ENCODE results near the gene TK2.
"Not testable (repeated sequence)": the region's sequence is repeated elsewhere in the genome, so short reads cannot be mapped to it uniquely, and the experiment has no call there.

Gene TK2

GRCh38 chr16:66549284-66550131 lies at the start of gene TK2:
TK2 (minus strand) TSS chr16:66550122; CDS start chr16:66550061, 61 bp downstream.
- DNase-seq, result peak; percentile 46

DNA sequence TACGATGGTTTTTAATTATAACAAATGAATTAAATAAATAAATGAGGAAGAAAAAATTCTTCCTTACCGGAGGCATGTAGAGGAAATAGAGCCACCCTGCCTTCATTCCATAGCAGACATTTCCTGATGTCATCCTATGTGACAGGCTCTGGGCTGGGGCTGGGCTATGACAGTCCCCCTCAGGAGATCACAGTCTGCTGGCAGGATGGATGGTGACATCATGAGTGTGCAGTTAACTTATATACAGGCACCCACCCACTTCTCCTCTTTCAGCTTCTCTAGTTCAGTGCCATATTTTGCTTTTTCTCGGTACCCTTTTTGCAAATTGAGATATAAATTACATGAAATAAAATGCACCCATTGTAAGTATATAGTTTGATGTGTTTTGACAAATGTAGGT lies 48.2 kb upstream of the TK2 start:
- DNase-seq, result no peak

GRCh38 chr16:66596986-66597848 lies 47.3 kb upstream of the TK2 start:
- DNase-seq, result no peak

GRCh38 chr16:66596559-66596958 lies 46.6 kb upstream of the TK2 start:
- DNase-seq, result not testable (repeated sequence)

DNA sequence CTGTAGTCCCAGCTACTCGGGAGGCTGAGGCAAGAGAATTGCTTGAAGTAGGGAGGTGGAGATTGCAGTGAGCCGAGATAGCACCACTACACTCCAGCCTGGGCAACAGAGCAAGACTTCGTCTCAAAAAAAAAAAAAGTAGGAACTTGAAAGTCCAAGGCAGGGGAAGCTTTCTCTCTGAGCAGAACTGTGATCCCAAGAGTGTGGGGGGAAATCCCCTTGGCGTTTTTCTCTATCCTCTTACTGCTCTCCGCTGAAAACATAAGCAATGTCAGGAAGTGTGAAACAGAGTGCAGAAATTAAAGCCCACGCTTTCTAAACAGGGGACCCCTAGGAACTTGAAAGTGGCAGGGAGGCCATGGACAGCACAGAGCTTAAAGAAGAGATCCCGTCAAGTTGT lies 44.8 kb upstream of the TK2 start:
- DNase-seq, result no peak

DNA sequence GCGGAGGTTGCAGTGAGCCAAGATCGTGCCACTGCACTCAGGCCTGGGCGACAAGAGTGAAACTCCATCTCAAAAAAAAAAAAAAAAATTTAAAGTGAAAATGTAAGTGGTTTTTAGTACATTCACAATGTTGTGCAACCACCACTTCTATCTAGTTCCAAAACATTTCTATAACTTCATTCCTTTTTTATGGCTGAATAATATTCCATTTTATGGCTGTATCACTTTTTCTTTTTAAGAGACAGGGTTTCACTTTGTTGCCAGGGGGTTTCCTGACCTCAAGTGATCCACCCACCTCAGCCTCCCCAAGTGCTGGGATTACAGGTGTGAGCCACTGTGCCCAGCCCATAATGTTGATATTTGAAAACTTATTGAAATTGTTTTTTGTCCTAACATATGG lies 42.9 kb upstream of the TK2 start:
- no peak for DNase-seq

DNA sequence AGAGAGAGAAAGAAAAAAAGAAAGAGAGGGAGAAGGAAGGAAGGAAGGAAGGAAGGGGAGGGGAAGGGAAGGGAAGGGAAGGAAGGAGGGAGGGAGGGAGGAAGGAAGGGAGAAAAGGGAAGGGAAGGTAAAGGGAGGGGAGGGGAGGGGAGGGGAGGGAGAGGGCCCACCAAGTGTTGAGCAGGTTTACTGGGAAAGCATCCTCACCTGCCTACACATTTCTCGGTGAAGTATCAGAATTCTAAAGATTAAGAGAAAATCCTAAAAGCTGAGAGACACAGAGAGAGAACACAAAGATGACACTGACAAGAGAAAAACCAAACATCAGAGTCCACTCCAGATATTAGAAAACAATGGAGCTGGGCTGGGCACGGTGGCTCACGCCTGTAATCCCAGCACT lies 42.3 kb upstream of the TK2 start:
- no peak for DNase-seq

DNA sequence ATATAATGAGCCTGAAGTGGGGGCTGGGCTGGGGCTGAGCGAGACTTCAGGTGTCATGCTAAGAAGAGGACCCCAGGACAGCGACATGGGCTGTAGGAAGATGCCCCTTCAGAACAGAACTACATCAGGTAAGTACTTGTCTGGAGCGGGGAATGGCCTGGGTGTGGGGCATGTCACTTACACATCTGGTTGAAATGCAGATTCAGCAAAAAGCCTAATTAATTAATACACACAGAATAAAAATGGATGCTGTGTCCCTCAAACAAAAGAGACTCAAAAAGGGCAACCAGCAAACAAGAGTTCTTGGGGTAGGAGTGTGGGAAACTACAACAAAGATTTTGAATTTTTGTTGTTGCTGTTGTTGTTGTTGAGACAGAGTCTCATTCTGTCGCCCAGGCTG lies 41.1 kb upstream of the TK2 start:
- DNase-seq, result no peak

DNA sequence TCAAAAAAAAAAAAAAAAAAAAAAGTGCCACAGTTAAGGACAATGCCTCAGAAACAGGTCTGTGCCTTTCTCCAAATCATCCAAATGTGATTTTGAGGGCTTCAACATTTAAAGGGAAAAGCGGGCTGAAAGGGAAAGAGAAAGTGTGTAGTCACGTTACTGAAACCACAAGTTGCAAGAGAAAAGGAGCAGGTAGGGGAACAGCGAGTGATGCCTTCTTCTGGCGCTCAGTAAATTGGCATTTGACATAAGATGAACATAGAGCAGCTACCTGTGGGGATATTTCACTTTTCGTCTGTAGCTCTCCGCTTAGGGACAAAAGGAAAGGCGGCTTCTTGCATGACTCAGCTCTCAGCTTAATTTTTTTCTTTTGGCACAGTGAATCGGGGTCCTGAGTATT lies 40.4 kb upstream of the TK2 start:
- DNase-seq, result no peak

GRCh38 chr16:66588981-66589713 lies 39.2 kb upstream of the TK2 start:
- DNase-seq, result peak; percentile 71

DNA sequence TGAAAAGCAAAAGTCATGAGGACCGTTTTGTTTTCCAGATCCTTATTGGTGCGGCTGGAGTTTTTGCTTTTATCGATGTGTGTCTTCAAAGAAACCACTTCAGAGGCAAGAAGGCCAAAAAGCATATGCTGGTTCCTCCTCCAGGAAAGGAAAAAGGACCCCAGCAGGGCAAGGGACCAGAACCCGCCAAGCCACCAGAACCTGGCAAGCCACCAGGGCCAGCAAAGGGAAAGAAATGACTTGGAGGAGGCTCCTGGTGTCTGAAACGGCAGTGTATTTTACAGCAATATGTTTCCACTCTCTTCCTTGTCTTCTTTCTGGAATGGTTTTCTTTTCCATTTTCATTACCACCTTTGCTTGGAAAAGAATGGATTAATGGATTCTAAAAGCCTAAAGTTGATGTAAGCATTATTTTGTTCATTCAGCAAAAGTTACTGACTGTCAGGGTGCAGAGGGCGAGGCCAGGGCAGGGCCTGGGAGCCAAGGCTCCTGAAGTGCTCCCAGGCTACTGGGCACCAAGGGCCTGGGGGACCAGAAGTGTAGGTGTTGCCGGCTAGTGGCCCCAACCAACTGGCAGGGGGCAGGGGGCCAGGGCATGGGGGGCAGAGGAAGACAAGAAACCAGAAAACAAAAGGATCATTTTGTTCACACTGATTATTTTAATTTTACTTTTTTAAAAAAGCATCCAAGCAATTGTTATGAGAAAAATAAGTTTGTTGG lies 38.1 kb upstream of the TK2 start:
- DNase-seq, result no peak

DNA sequence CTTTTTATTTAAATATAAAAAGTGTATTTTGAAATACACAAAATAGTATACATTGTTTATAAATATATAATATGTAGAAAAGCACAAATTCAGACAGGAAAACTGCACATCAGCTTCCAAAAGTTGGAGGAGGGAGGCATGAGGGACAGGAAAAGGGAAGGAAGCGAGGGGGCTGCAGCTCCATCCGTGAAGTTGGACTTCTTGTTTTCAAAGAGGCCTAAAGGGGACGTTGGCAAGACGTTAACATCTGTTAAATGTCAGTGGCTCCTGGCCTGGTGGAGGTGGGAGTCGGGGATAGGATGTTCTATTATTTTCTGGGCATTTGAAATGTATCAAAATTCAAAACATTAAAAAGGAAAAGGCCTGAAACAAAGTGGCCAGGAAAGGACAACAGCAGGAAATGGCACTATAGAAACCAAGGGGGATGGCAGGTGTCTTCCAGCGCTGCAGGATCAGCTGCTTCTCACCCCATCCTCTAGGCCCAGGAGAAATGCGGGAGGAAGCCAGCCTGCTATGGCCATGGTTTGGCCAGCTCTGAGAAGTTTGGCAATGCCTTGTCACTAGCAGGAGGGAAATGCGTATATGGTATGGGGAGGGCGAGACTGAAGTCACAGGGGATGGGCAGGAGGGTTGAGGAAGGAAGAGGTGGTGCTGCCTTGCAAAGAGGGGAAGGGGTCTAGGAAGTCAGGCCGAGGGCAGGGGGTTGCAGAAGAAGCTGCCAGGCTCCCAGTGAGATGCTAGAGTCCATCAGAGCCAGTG lies 35.7 kb upstream of the TK2 start:
- DNase-seq, result no peak

- no peak for DNase-seq
Observed at GRCh38 chr16:66581246-66581952, 31.5 kb upstream of the TK2 start.

GRCh38 chr16:66580605-66581209 lies 30.8 kb upstream of the TK2 start:
- DNase-seq, result no peak

GRCh38 chr16:66578651-66579531 lies 29.0 kb upstream of the TK2 start, which contains the start of gene CMTM2:
CMTM2 (plus strand) TSS chr16:66579463; CDS start chr16:66579608, 145 bp downstream.
- peak; percentile 17 for DNase-seq

DNA sequence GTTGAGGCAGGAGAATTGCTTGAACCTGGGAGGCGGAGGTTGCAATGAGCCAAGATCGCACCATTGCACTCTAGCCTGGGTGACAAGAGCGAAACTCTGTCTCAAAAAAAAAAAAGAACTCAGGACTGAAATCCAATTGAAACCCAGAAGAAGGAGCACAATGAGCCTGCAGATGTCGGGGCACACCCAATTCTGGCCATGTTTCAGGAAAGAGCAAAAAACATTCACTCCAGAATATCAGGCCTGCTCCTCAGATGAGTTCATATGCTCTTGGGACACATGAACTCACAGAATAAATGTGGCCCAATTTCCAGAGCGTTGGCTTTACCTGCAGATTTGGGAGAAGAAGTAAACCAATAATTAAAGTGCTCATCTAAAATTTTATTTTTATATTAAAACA lies 26.4 kb upstream of the TK2 start:
- no peak for DNase-seq

DNA sequence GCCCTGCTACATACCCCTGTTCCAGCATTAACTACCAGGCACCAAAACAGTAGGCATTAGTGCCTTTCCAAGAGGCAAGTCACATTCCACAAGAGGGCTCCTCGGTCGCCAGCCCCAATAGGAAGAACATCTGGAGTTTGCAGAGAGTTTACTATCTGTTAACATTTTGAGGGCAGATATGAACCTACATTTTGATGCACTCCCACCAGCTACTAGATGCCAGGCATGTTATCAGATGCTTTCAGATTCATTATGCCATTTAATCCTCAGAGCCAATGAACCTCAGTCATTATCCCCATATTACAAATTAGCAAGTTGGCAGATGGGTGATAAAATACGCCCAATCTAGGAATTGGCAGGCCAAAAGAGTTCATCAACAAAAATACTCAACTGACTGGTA lies 25.1 kb upstream of the TK2 start:
- DNase-seq, result no peak

DNA sequence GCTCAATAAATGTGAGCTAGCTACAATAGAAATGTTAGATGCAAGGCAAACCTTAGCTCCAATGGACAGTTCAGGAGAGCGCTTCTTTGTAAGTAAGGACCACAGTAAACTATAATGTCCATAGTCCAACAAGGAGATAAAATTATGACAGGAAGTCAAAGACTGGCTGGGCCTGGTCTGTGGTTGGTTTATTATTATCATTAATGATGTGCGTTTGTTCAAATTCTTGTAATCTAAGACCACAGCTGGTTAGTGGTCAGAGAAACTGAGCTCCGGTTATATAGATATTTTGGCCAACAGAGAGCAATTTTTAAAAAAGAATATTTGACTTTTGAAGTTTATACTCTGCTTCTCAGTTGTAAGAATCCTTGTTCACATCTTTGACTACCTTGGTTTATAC lies 24.6 kb upstream of the TK2 start:
- DNase-seq, result no peak

- no peak for DNase-seq
Observed at GRCh38 chr16:66574081-66574480, 24.2 kb upstream of the TK2 start.

GRCh38 chr16:66572356-66572755 lies 22.4 kb upstream of the TK2 start:
- no peak for DNase-seq

Data from activated gamma-delta T cell treated with Interleukin-2 at 50 U/mL for 16 hours (primary cell).